Globus pallidus (tissue), 1 donor: ENCODE measurements around the gene GPX1.
"Not testable (repeated sequence)": the region's sequence is repeated elsewhere in the genome, so short reads cannot be mapped to it uniquely, and the experiment has no call there.

ENCODE experiments used
- DNase-seq: peaks from one replicate; pipeline ENCODE4 v3.0.0-alpha.2; 2015; ENCODE audit warnings: low spot score

Gene GPX1

GRCh38 chr3:49357443-49358216 is 523 bp downstream of the GPX1 start:
- not testable (repeated sequence) for DNase-seq

- not testable (repeated sequence) for DNase-seq
Measured at GRCh38 chr3:49357095-49357442, 1.1 kb downstream of the GPX1 start.

- no peak for DNase-seq
Measured at GRCh38 chr3:49352890-49353421, 5.2 kb downstream of the GPX1 start.

GRCh38 chr3:49352281-49352680 is 5.9 kb downstream of the GPX1 start:
- DNase-seq, result no peak

DNA sequence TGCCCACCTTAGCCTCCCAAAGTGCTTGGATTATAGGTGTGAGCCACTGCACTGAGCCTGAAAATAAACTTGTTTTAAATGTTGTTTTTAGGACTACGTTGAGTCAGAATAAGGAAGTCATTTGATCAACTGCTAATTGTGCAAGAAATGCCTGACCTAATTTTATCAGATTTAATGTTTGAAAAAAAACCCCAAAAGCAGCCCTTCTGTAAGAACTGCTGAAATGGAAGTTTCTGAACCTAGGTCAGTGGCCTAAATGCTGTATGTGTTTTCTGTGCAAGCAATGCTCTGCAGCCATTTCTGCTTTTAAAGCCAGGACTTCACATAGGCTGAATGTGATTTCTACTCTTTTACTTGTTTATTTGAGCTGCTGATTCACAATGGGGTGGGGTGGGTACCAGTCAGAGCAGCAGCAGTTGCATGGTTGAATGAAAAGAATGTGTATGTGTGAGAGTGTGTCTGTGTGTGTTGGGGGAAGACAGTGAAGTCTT is 6.6 kb downstream of the GPX1 start:
- no peak for DNase-seq

DNA sequence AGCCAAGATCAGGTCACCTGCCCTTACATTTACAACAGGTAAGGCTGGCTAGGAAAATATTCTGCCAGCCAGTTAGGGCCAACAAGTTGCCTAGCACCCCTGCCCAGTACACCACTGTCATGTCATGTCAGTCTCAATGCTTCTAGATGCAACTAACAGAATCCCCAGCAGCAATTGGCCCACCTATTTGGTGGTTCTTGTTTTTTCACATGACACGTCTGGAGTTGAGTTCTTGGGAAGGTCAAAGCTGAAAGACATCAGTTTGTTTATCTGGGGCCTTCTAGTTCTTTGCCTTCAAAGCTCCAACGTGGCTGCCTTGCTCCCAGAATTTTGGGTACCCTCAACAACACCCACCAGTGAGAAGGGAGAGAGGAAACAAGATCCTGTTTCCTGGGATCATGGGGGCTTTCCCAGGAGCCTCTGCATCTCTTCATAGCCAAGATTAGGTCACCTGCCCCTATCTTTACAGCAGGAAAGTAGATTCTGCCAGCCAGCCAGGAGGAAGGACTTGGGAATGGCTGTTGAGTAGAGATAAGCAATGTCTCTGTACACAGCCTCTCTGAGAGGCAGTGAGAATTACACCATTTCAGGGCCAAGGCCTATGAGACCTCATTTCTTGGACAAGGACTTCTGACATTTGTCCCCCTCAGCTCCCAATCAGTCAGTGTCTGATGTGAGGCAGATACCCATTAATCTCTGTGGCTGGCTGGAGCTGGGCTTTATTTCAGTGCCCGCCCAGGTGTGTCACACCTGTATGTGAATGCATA is 8.6 kb downstream of the GPX1 start:
- DNase-seq, result no peak

GRCh38 chr3:49348361-49348760 is 9.8 kb downstream of the GPX1 start:
- DNase-seq, result not testable (repeated sequence)

DNA sequence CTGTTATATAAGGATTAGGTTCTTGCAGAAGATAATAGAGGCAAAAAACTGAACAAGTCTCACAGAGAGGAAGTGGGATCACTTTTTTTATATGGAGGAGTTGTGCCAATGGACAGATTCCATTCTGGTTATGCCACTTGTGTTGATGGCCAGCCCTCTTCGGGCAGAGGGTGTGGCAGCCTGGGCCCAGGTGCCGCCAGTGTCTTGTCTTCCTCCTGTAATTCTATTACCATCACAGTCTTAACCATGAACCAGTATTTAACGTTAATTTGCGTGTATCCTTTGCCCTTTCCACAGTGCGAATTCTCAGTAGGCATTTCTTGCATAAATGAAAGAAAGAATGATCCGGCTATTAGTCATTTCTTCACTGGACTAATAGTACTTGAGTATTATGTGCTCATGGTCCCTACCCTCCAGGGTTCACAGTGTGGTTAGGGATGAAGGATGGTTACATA is 11.3 kb downstream of the GPX1 start:
- DNase-seq, result no peak

DNA sequence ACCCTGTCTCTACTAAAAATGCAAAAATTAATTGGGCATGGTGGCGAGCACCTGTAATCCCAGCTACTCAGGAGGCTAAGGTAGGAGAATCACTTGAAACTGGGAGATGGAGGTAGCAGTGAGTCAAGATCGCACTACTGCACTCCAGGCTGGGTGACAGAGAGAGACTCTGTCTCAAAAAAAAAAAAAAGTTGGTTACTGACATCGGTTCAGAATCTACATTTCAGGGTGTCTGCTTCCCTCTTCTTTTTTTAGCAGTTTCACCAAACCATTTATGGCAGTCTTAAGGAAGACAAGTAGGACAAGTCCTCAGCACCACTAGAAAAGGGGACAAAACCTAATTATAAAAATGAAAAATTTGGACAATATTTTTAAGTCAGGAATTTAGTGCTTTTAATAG is 15.0 kb downstream of the GPX1 start:
- DNase-seq, result peak; percentile 50

DNA sequence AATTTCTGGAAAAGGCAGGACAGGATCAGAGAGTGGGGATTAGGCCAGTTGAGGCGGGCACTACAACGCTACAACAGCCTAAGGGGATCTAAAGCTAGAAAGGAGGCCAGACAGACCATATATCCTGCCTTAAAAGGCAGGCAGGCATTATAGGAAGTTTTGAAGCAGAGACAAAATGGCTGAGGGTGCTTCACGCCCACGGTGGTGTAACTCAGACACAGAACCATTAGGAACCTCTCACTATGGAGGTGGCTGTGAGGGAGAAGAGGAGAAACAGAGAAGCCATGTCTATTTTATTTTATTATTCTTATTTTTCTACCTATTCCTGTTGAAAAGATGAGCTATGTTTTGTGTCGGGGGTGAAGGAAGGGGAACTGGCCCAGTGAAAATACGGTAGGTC is 16.2 kb downstream of the GPX1 start:
- DNase-seq, result no peak

- DNase-seq, result peak; percentile 79
Measured at GRCh38 chr3:49339941-49340800, 18.0 kb downstream of the GPX1 start, which contains the start of gene USP4. Gene USP4, minus strand, starts transcription at chr3:49340053. Its CDS starts 29 bp downstream, at chr3:49340024.

GRCh38 chr3:49339581-49339940 is 18.6 kb downstream of the GPX1 start:
- DNase-seq, result no peak

GRCh38 chr3:49333916-49334633 is 24.1 kb downstream of the GPX1 start:
- no peak for DNase-seq

- DNase-seq, result no peak
Measured at GRCh38 chr3:49333091-49333490, 25.1 kb downstream of the GPX1 start.

DNA sequence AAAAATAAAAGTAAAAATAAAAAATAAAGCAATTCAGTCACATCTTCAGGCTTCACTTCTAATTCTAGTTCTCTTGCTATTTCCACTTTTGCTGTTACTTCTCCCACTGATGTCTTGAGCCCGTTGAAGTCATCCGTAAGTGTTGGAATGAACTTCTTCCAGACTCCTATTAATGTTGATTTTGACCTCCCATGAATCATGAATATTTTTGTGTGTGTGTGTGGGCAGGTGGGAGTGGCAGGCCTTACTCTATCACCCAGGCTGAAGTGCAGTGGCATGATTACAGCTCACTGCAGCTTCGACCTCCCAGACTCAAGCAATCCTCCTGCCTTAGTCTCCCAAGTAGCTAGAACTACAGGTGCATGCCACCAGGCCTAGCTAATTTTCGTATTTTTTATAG is 29.0 kb downstream of the GPX1 start:
- DNase-seq, result no peak

- DNase-seq, result not testable (repeated sequence)
Measured at GRCh38 chr3:49328350-49328749, 29.8 kb downstream of the GPX1 start.

GRCh38 chr3:49327485-49327884 is 30.7 kb downstream of the GPX1 start:
- no peak for DNase-seq

- no peak for DNase-seq
Measured at GRCh38 chr3:49324768-49325167, 33.4 kb downstream of the GPX1 start.

DNA sequence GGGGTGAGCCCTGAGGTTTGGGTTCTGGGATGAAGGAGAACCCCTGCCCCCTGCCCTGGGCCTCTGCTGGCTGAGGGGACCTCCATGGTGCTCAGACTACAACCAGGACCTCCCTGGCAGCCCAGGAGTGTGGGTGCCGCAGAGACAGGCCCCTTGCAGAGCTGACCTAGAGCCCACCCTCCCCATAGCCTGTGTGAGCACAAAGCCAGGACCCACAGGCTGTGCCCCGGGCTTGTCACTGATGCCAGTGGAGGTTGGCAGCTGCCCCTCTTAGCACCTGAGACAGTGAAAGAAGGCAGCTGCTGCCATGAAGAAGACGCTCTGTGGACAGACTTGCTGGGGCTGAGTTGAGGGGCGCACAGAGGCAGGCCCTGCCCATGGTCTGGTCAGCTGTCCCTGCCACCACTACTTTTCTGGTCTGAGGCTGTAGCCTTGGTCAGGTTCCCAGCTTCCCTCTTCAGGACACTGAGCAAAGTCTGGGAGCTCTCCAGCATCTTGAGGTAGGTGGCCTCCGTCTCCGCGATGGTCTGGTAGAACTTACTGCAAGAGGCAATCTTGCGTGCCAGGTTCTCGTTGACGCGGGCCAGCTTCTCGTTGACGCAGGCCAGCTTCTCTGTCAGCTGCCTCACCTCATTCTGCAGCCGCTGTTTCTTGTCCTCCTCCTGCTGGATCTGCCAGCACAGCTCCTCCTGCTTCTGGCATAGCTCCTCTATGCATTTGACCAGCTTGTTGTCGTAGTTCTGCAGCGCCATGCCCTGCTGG is 41.3 kb downstream of the GPX1 start:
- DNase-seq, result peak; percentile 59

DNA sequence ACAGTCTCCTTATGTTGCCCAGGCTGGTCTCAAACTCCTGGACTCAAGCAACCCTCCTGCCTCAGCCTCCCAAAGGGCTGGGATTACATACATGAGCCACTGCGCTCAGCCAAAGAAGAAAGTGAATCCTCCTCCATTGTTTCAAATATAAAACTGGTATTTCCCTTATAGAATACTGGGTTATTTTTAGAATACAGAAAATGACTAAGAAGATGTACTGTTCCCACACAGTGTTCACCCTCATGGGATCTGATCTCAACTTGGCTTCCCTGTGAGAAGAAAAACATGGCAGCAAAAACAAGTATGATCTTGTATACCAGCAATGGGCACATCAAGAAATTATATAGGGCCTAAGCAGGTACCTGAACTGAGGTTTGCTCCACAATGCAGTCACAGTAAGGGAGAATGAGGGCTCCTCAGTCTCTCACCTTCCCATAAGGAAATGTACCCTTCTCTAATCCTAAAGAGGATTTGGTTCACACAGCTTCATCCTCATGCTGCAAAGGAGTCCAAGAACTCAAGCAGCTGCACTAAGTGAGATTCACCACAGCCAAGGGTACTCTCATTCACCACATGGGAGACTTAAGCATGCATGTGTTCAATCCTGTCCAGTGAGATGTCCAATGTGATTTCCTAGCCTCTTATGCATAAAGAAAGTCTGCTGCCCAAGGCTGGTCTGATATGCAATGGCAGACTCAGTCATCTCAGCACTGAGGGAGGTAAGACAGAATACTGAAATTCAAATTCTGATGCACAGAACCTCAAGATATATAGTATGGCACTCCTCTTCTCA is 44.1 kb downstream of the GPX1 start:
- no peak for DNase-seq
